GM23338 (cell line): Measurements from ENCODE around the gene STK38L.

ENCODE experiments used
- EZH2 ChIP-seq: fragments of 200-600 bp; sonication (generic); IDR thresholded peaks from one replicate; pipeline ENCODE4 v1.8.0; 2017; ENCODE audit warnings: antibody characterized with exemption, mild to moderate bottlenecking, low read depth; ENCODE audit not compliant: unreplicated experiment
- EZH2phosphoT487 ChIP-seq: fragments of 200-600 bp; sonication (generic); IDR thresholded peaks from one replicate; pipeline ENCODE4 v1.8.1; 2018; ENCODE audit warnings: antibody characterized with exemption; ENCODE audit not compliant: unreplicated experiment
- POLR2AphosphoS5 ChIP-seq: IDR thresholded peaks from 2 replicates; pipeline ENCODE4 v1.6.1; 2016; ENCODE audit warnings: antibody characterized with exemption, low read depth
- TF ChIP-seq, protein P1 (sequence below), 2 experiments: fragments of 200-600 bp in 1 of 2; sonication (generic) in 1 of 2; conservative IDR thresholded peaks; 2 replicates each; pipeline versions ENCODE4 v1.5.1 to v1.6.1; 2016 to 2017; ENCODE audit warnings: antibody characterized with exemption in 2 of 2, low read depth in 2 of 2, mild to moderate bottlenecking in 2 of 2, moderate library complexity in 1 of 2
- TF ChIP-seq, protein P2 (sequence below): IDR thresholded peaks from one replicate; pipeline ENCODE4 v1.6.1; 2018; ENCODE audit warnings: antibody characterized with exemption; ENCODE audit not compliant: unreplicated experiment

DNA sequence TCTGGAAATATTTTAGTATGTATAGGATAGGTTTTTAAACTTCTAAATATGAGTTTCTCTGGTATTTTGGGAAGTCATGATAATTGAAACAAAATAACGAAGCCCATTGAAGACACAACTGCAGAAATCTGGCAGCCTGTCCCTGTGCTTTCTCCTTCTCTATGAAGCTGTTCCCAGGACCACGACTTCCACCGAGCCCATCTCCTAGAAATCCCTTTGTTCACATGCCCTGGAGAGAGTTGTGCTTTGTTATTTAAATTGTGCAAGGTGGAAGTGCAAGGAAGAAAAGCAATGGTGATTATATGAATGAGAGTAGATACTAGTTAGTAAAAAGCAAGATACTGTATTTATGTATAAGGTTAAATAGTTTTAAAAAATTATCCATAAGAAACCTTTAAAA is 32.2 kb downstream of the STK38L start:
- no peak for TF ChIP-seq POLR2AphosphoS5
- TF ChIP-seq, protein P1, sequence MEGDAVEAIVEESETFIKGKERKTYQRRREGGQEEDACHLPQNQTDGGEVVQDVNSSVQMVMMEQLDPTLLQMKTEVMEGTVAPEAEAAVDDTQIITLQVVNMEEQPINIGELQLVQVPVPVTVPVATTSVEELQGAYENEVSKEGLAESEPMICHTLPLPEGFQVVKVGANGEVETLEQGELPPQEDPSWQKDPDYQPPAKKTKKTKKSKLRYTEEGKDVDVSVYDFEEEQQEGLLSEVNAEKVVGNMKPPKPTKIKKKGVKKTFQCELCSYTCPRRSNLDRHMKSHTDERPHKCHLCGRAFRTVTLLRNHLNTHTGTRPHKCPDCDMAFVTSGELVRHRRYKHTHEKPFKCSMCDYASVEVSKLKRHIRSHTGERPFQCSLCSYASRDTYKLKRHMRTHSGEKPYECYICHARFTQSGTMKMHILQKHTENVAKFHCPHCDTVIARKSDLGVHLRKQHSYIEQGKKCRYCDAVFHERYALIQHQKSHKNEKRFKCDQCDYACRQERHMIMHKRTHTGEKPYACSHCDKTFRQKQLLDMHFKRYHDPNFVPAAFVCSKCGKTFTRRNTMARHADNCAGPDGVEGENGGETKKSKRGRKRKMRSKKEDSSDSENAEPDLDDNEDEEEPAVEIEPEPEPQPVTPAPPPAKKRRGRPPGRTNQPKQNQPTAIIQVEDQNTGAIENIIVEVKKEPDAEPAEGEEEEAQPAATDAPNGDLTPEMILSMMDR (conservative IDR thresholded peaks at IDR 0.05; ENCODE audit: low read depth in 2 of 2), result no peak
- TF ChIP-seq EZH2, result no peak
- TF ChIP-seq, protein P2, sequence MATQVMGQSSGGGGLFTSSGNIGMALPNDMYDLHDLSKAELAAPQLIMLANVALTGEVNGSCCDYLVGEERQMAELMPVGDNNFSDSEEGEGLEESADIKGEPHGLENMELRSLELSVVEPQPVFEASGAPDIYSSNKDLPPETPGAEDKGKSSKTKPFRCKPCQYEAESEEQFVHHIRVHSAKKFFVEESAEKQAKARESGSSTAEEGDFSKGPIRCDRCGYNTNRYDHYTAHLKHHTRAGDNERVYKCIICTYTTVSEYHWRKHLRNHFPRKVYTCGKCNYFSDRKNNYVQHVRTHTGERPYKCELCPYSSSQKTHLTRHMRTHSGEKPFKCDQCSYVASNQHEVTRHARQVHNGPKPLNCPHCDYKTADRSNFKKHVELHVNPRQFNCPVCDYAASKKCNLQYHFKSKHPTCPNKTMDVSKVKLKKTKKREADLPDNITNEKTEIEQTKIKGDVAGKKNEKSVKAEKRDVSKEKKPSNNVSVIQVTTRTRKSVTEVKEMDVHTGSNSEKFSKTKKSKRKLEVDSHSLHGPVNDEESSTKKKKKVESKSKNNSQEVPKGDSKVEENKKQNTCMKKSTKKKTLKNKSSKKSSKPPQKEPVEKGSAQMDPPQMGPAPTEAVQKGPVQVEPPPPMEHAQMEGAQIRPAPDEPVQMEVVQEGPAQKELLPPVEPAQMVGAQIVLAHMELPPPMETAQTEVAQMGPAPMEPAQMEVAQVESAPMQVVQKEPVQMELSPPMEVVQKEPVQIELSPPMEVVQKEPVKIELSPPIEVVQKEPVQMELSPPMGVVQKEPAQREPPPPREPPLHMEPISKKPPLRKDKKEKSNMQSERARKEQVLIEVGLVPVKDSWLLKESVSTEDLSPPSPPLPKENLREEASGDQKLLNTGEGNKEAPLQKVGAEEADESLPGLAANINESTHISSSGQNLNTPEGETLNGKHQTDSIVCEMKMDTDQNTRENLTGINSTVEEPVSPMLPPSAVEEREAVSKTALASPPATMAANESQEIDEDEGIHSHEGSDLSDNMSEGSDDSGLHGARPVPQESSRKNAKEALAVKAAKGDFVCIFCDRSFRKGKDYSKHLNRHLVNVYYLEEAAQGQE, result no peak
- no peak for TF ChIP-seq EZH2phosphoT487
